GM12891 (cell line): Measurements from ENCODE around the gene ZNF555.

Experiments
- DNase-seq: peaks from one replicate; pipeline ENCODE4 v3.0.0; 2011; ENCODE audit warnings: low spot score; ENCODE audit not compliant: insufficient read length
- FAIRE-seq: peaks from 2 replicates; lab custom pipeline; 2011; peaks lifted over from hg19 to GRCh38; lab: Jason Lieb, UNC
- PAX5 ChIP-seq: IDR thresholded peaks from 2 replicates; pipeline ENCODE4 v1.6.1; 2011; ENCODE audit warnings: low read length, moderate library complexity, mild to moderate bottlenecking; ENCODE audit not compliant: insufficient read depth, severe bottlenecking
- POLR2A ChIP-seq: IDR thresholded peaks from 2 replicates; pipeline ENCODE4 v1.6.1; 2011; ENCODE audit warnings: low read depth, low read length, control low read depth
- POLR2AphosphoS5 ChIP-seq: IDR thresholded peaks from 2 replicates; pipeline ENCODE4 v1.6.1; 2011; ENCODE audit warnings: low read depth, low read length, control low read depth
- POU2F2 ChIP-seq: IDR thresholded peaks from 2 replicates; pipeline ENCODE4 v1.6.1; 2011; ENCODE audit warnings: low read depth, mild to moderate bottlenecking, control low read depth, low read length, moderate library complexity
- SPI1 ChIP-seq: IDR thresholded peaks from 2 replicates; pipeline ENCODE4 v1.6.1; 2011; ENCODE audit warnings: low read depth, low read length, control low read depth
- TAF1 ChIP-seq: IDR thresholded peaks from 2 replicates; pipeline ENCODE4 v1.6.1; 2011; ENCODE audit warnings: low read depth, low read length, control low read depth

ZNF555 gene

GRCh38 chr19:2823646-2824045, 17.6 kb upstream of the ZNF555 start:
- TF ChIP-seq TAF1: no peak
- no peak for TF ChIP-seq POLR2A
- FAIRE-seq (no peak), DNase-seq (no peak)

GRCh38 chr19:2824129-2824528, 17.1 kb upstream of the ZNF555 start:
- no peak for DNase-seq
- no peak for FAIRE-seq

GRCh38 chr19:2827022-2827421, 14.3 kb upstream of the ZNF555 start:
- FAIRE-seq: no peak

More at GRCh38 chr19:2824129-2824528, 17.1 kb upstream of the ZNF555 start:
- no peak for TF ChIP-seq POLR2AphosphoS5
- no peak for TF ChIP-seq SPI1
- no peak for TF ChIP-seq PAX5
- no peak for TF ChIP-seq POLR2A
- TF ChIP-seq POU2F2: no peak
- no peak for TF ChIP-seq TAF1

GRCh38 chr19:2827840-2828489, 13.3 kb upstream of the ZNF555 start:
- TF ChIP-seq SPI1 (no peak), POLR2A (no peak), PAX5 (no peak)
- peak; percentile 45 for FAIRE-seq

More at GRCh38 chr19:2827022-2827421, 14.3 kb upstream of the ZNF555 start:
- DNase-seq: no peak
- TF ChIP-seq POLR2AphosphoS5 (no peak), POU2F2 (no peak), SPI1 (no peak), TAF1 (no peak), POLR2A (no peak), PAX5 (no peak)

GRCh38 chr19:2834294-2834871, 6.9 kb upstream of the ZNF555 start:
- FAIRE-seq: no peak
- DNase-seq: no peak
- no peak for TF ChIP-seq POLR2A
- TF ChIP-seq POLR2AphosphoS5: no peak
- TF ChIP-seq POU2F2: no peak
- no peak for TF ChIP-seq TAF1
- no peak for TF ChIP-seq PAX5
- TF ChIP-seq SPI1: no peak

More at GRCh38 chr19:2827840-2828489, 13.3 kb upstream of the ZNF555 start:
- DNase-seq: no peak

GRCh38 chr19:2837430-2837829, 3.8 kb upstream of the ZNF555 start:
- DNase-seq (no peak), FAIRE-seq (no peak)
- TF ChIP-seq POU2F2: no peak
- TF ChIP-seq SPI1: no peak
- no peak for TF ChIP-seq POLR2A
- no peak for TF ChIP-seq POLR2AphosphoS5
- no peak for TF ChIP-seq TAF1
- no peak for TF ChIP-seq PAX5

- DNase-seq (no peak), FAIRE-seq (no peak)
- TF ChIP-seq POU2F2: no peak
- TF ChIP-seq POLR2A: no peak
- TF ChIP-seq PAX5: no peak
- TF ChIP-seq POLR2AphosphoS5: no peak
- no peak for TF ChIP-seq TAF1
- no peak for TF ChIP-seq SPI1
These were observed 740 bp downstream of the ZNF555 start for GRCh38 chr19:2841855-2842574.

GRCh38 chr19:2845107-2845506, 3.8 kb downstream of the ZNF555 start:
- TF ChIP-seq POLR2A (no peak), POU2F2 (no peak), PAX5 (no peak), POLR2AphosphoS5 (no peak), SPI1 (no peak), TAF1 (no peak)
- no peak for DNase-seq
- FAIRE-seq: no peak

GRCh38 chr19:2846180-2846894, 5.1 kb downstream of the ZNF555 start:
- TF ChIP-seq POLR2A: no peak
- no peak for TF ChIP-seq SPI1
- no peak for TF ChIP-seq PAX5
- no peak for TF ChIP-seq POU2F2
- no peak for TF ChIP-seq TAF1
- TF ChIP-seq POLR2AphosphoS5: no peak
- FAIRE-seq: no peak

GRCh38 chr19:2847507-2847906, 6.2 kb downstream of the ZNF555 start:
- DNase-seq (no peak), FAIRE-seq (no peak)
- TF ChIP-seq PAX5 (no peak), POLR2A (no peak), SPI1 (no peak), POU2F2 (no peak), TAF1 (no peak), POLR2AphosphoS5 (no peak)

More at GRCh38 chr19:2846180-2846894, 5.1 kb downstream of the ZNF555 start:
- DNase-seq: no peak
